Activated naive CD8-positive, alpha-beta T cell treated with anti-CD3 and anti-CD28 coated beads, Interleukin-2, amount 50 U/mL, for 24 hours (primary cell): ENCODE data around the gene RAP1A.

Experiments
- ATAC-seq: fragments of 150-1000 bp; cut with Tn5 transposase; one replicate; pipeline ENCODE4 v1.10.0; 2021
- DNase-seq: peaks from one replicate; pipeline ENCODE4 v3.0.0; 2021
- H3K27ac Mint-ChIP-seq: one replicate; pipeline ENCODE4 v1.8.0; 2021; ENCODE audit warnings: mild to moderate bottlenecking, mixed read lengths
- H3K27me3 Mint-ChIP-seq: one replicate; pipeline ENCODE4 v1.8.0; 2021; ENCODE audit warnings: mixed read lengths
- H3K36me3 Mint-ChIP-seq: one replicate; pipeline ENCODE4 v1.8.0; 2021; ENCODE audit warnings: low read depth, mixed read lengths
- H3K4me1 Mint-ChIP-seq: one replicate; pipeline ENCODE4 v1.8.0; 2021; ENCODE audit warnings: mixed read lengths
- H3K4me3 Mint-ChIP-seq: one replicate; pipeline ENCODE4 v1.8.0; 2021; ENCODE audit warnings: mild to moderate bottlenecking, moderate library complexity, mixed read lengths
- H3K9me3 Mint-ChIP-seq: one replicate; pipeline ENCODE4 v1.8.0; 2021; ENCODE audit warnings: mixed read lengths

The RAP1A gene

DNA sequence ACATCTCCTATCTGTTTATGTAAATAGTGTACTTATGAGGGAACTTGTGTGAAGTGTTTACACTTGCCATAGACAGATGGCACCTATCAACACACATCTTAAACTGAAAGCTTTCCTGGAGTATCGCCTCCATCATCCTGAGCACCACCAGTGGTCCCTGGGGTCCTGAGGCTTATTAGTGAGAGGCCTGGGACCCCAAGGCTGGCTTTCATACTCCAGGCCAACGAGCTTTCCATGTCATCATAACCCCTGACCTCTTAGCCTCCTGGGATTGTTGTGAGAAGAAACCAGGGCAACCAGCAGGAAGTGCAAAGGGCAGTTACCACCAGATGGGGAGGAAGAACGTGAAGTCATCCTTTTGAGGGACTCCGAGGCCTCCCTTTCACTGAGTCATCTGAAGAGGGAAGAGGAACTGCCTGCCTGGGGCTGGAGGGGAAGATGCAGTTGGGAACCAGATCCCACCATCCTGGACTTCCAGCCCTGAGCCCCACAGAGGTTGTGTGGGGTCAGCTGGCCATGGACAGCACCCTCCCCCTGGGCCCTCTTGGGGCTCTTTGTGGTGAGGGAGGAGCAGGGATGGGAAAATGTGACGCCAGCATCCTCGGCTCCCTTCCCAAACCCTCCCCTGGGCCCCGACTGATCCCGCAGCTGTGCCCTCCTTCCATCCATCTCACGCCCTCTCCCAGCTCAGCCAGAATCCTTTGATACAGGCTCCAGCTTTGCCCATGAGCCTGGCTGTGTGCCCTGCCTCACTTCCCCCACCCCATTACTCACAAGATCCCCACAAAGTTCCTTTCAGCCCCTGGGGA lies 113.8 kb downstream of the RAP1A start:
- Mint-ChIP-seq H3K4me1 (peaks cover 8% of the 10 kb centered on the region), H3K27ac (no peak overlapping the region), H3K36me3 (no peaks in the 10 kb centered on the region), H3K9me3 (no peaks in the 10 kb centered on the region), H3K27me3 (peaks cover 12% of the 10 kb centered on the region), H3K4me3 (no peak overlapping the region)
- ATAC-seq: no peak
- no peak for DNase-seq

DNA sequence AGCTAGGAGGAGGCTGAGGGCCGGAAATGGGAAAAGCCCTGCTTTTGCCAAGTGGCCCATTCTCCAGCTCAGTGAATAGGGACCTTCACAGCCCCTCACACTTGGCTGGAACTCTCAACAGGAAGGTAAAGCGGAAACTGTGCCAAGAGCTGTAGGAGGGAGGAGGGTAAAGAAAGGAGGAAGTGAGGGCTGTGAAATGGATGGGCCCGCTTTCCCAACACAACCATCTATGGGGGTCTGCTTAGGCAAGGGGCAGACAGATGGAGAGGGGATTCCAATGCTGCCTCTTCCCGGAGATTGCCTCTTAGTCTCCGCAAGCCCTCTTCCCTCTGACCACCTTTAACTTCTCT lies 114.4 kb downstream of the RAP1A start:
- ATAC-seq (no peak), DNase-seq (no peak)
- H3K36me3 Mint-ChIP-seq: no peaks in the 10 kb centered on the region
- peaks cover 14% of the 10 kb centered on the region for H3K27me3 Mint-ChIP-seq
- H3K9me3 Mint-ChIP-seq: no peaks in the 10 kb centered on the region
- peaks cover 11% of the 10 kb centered on the region for H3K4me1 Mint-ChIP-seq
- H3K27ac Mint-ChIP-seq: no peak overlapping the region
- H3K4me3 Mint-ChIP-seq: no peak overlapping the region

DNA sequence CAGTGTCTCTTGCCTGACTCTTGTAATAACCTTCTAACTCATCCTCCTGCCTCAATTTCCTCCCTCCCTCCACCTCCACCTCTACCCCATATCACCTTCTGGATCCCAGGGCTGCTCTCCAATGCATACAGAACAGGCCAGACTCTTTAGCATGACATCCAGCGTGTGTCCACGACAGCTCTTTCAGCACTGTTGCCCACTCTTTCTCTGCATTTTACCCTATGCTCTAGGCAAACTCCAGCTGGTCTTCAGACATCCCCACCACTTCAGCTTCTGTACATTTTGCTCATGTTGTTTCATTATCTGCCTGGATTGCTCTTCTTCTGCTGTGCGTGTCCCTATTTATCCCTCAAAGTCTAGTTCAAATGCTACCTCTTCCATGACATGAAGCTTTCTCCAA lies 114.8 kb downstream of the RAP1A start:
- ATAC-seq: no peak
- peaks cover 14% of the 10 kb centered on the region for H3K27me3 Mint-ChIP-seq

DNA sequence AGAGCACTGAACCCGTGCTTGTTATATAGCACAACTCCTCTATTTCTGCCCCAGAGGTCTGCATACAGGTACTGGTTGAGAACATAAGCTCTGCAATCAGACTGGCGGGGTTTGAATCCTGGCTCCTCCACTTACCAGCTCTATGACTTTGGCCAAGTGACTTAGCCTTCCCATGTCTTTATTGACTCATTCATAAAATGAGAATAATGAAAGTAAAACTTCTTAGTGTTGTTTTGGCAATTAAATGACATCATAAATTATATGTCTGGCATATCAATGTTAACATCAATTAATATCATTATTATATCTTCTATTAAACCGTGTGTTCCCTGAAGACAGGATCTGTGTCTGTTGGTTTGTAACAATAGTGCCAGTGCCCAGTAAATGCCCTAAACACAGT lies 115.3 kb downstream of the RAP1A start:
- Mint-ChIP-seq H3K27me3 (peaks cover 18% of the 10 kb centered on the region), H3K36me3 (no peaks in the 10 kb centered on the region), H3K4me1 (peaks cover 13% of the 10 kb centered on the region), H3K27ac (no peak overlapping the region), H3K9me3 (no peaks in the 10 kb centered on the region), H3K4me3 (no peak overlapping the region)
- no peak for DNase-seq
- ATAC-seq: no peak

More for the DNA sequence above, 114.8 kb downstream of the RAP1A start:
- peaks cover 11% of the 10 kb centered on the region for H3K4me1 Mint-ChIP-seq
- H3K36me3 Mint-ChIP-seq: no peaks in the 10 kb centered on the region
- DNase-seq: no peak
- no peak overlapping the region for H3K4me3 Mint-ChIP-seq
- no peaks in the 10 kb centered on the region for H3K9me3 Mint-ChIP-seq
- no peak overlapping the region for H3K27ac Mint-ChIP-seq

DNA sequence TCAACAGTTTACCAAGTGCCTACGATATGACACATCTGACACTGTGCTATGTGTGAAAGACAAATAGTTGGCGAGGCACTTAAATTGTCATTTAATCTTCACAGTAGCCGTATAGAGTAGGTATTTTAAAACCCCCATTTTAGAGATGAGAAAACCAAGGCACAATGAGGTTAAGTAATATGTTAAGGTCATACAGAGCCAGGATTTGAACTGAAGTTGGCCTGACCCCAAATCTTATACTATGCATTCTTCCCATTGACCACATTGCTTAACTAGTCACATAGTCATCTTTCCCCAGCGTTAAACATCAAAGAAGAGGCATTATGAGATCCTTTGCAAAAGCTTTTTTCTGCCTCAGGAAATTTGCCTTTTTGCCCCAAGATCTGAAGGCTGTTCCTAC lies 115.7 kb downstream of the RAP1A start:
- no peak overlapping the region for H3K27ac Mint-ChIP-seq
- ATAC-seq: no peak
- no peaks in the 10 kb centered on the region for H3K36me3 Mint-ChIP-seq
- peaks cover 16% of the 10 kb centered on the region for H3K4me1 Mint-ChIP-seq
- no peak for DNase-seq
- no peaks in the 10 kb centered on the region for H3K9me3 Mint-ChIP-seq
- H3K4me3 Mint-ChIP-seq: no peak overlapping the region
- peaks cover 22% of the 10 kb centered on the region for H3K27me3 Mint-ChIP-seq

DNA sequence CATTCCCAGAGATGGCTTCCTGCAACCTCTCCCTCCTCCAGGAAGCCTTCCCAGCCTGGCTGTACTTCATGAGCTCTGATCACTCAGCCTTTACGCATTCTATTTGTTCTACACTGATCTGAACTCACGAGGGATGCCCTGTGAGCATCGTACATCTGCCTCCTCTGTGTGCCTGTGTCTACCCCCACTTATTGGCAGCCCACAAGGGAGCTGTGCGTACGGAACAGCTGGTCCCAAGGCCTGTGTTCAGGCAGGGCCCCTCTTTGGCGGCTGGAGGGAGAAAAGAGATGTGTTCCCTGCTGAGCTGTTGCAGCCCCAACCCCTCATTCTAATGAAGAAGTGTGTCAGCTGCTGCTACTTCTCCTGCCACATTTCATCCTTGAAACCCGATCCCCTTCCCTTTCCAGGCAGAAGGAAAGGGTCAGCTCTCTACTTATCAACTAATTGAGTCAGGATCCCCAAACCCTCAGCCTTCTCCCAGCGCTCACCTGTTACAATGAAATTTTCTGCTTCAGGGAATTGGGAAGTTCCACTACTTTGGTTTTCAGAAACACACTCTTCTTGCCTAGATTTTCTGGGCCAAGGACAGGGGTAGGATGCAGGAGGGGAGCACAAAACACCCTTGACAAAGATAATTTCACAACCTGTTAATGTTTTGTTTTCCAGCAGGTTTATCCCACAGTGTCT lies 116.4 kb downstream of the RAP1A start:
- ATAC-seq: no peak
- no peak for DNase-seq
- Mint-ChIP-seq H3K27me3 (peaks cover 29% of the 10 kb centered on the region), H3K36me3 (no peaks in the 10 kb centered on the region), H3K4me3 (no peak overlapping the region), H3K27ac (no peak overlapping the region), H3K9me3 (no peaks in the 10 kb centered on the region), H3K4me1 (peaks cover 19% of the 10 kb centered on the region)

DNA sequence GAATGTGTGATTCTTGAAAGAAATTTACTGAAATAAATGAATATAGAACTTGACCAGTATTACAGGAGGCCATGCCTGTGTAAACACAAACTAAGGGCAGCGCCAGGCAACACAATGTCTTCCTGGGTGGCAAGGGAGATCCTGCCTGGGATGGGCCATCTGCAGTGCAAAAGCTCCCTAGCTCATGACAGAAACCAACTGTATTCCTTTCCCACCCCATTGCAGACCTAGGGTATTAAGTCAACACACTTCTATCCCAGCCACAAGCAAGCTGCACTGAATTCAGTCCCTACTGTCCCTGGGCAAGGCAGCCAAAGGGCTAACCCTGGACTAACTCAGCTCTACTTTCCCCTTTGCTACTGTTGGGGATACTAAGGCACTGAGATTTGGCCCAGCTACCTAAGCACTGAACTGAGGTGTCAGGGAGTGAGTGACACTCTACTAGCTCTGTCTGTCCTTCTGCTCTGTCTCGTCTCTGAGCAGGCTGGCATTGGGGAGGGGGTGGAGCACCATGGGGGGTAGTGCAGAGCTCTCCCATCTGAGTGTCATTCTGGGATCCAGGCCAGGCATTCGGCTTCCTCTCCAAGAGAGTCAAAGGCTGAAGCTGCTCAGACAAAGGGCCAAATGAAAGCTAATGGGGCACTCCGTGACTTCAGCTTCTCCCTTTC lies 117.1 kb downstream of the RAP1A start:
- DNase-seq (no peak), ATAC-seq (no peak)
- Mint-ChIP-seq H3K4me1 (peaks cover 19% of the 10 kb centered on the region), H3K27ac (no peak overlapping the region), H3K27me3 (peaks cover 36% of the 10 kb centered on the region), H3K4me3 (no peak overlapping the region), H3K36me3 (no peaks in the 10 kb centered on the region), H3K9me3 (no peaks in the 10 kb centered on the region)

DNA sequence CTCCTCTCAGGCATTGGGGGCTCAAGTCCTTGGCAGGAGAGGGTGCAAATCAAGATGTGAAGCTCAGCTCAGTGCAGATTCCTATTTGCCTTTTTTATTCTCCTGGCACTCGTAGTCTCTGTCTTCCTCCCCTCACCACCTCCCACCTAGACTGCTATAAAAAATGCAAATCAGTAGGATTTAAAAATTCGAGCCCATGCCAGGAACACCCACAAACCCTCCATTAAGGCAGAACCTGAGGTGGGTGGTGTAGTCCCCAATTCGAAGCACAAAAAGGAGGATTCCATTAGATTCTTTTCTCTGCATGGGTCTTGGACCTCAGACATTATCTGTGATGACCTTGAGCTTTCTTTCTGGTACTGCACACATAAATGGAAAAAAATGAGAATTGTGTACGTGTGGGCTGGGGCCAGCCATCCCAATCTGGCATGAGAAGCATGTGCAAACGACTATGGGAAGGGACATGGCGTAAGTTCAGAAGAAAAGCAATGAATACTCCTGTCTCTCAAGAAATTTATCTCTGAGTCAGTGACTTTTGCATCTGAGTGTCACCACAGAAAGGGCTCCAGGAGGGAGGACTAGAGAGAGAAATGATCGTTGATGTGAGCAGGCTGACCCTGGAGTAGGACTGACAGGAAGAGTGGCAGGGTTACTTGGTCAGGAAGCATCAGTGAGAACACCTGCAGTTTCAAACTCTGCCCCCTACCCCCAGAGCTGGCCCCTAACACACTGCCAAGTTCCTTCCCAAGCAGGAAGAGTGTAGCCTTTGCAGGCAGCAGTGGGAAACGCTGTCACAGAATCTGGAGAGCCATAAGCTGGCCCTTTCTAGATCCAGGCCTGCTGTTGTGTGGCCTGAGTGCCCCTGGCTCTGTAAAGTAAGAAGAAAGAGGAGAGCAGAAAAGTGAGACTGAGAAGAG lies 117.9 kb downstream of the RAP1A start:
- Mint-ChIP-seq H3K36me3 (no peaks in the 10 kb centered on the region), H3K27me3 (peaks cover 43% of the 10 kb centered on the region), H3K4me1 (peaks cover 19% of the 10 kb centered on the region), H3K9me3 (no peaks in the 10 kb centered on the region), H3K4me3 (peak overlapping the region; percentile 82), H3K27ac (peak overlapping the region; percentile 22)
- ATAC-seq: no peak
- no peak for DNase-seq

DNA sequence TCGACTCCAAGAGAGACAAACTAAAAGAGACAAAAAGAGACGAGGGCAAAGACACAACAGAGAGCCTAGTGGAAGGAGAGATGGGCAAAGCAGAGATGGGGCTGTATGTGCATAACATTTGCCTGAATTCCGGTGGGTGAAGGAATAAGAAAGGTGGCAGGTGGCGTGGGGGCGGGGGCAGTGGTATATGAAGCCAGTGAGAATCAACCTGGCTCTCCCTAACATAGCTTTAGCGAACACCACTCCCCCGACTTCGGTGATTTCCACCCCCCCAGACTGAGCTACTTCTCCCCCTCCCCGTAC lies 118.5 kb downstream of the RAP1A start:
- Mint-ChIP-seq H3K27me3 (peaks cover 46% of the 10 kb centered on the region), H3K27ac (peak overlapping the region; percentile 22), H3K36me3 (no peaks in the 10 kb centered on the region), H3K4me3 (peak overlapping the region; percentile 82), H3K4me1 (peaks cover 19% of the 10 kb centered on the region), H3K9me3 (no peaks in the 10 kb centered on the region)
- ATAC-seq: no peak
- no peak for DNase-seq

DNA sequence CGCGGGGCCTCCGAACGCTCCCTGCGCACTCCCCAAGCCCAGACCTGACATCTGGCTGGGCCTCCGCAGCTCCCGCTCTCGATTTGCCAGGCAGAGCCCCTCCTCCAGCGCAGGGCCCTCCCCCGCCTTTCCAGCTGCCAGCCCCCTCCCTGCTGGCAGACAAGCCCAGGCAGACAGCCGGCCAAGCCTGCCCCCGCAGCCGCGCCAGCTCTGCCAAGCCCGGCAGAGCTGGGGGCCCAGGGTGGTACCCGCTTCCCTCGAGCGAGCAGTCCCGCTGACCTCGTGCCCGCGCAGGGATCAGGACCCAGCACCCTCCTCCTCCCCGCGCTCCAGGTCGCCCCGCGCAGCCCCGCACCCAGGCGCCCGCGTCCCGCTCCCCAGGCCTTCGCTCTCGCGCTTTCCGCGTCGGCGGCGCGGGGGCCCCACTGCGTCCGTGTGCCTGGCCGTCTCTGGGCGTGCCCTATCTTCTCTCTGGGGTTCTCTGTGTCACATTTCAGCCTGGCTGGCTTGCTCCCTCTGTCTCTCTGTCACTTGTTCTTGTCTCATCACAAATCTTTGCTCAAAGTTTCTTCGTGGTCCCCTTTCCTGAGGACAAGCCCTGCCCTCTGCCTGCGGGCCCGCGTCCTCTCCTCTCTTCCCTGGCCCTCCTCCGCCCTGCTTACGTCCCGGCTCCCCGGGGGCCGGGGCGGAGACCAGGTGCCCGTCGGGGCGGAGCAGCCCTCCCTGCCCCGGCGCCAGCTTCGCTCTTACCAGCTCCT lies 119.0 kb downstream of the RAP1A start:
- ATAC-seq (peak; percentile 60), DNase-seq (peak; percentile 51)
- peaks cover 46% of the 10 kb centered on the region for H3K27me3 Mint-ChIP-seq
- no peaks in the 10 kb centered on the region for H3K9me3 Mint-ChIP-seq
- peak overlapping the region; percentile 82 for H3K4me3 Mint-ChIP-seq
- no peaks in the 10 kb centered on the region for H3K36me3 Mint-ChIP-seq
- peaks cover 19% of the 10 kb centered on the region for H3K4me1 Mint-ChIP-seq
- peak overlapping the region; percentile 81 for H3K27ac Mint-ChIP-seq

DNA sequence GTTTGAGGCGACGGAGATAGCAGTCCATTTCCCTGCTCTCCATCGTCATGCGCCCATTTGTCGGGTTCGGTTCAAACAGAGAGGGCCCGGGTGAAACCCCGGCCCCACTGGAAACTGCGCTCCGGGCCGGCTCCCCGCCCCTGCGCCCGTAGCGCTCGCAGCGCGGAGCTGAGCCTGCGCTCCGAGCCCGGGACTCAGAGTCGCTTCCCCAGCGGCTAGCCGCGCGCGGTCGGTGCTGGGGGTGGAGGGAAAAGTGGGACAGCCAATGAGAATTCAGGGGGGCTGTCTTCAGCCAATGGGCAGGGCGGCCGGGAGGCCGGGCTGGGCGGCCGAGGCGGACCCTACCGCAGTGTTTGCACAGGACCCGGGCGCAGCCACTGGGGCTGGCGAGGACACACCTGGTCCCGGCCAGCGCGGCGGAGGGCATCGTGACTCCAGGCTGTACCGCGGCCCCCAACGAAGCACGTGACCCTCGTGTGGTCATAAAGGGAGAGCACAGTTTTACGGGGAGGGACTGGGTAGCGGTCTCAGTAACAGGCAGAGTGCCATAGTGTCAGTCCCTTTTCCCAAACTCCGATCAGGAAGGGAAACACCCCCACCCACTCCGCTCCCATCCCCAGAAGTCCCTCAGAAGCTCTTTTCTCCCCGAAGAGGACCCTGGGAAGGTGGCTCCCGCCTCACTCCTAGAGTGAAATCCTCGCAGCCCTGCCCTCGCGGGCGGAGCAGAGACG lies 119.8 kb downstream of the RAP1A start, which contains the start of gene INKA2:
INKA2 (minus strand) TSS at position 202 of the 731 bp plus-strand sequence; CDS start at position 49, 153 bp downstream.
- Mint-ChIP-seq H3K9me3 (no peaks in the 10 kb centered on the region), H3K4me1 (peaks cover 19% of the 10 kb centered on the region), H3K27ac (peak within 1 kb of the TSS; percentile 81), H3K27me3 (peaks cover 46% of the 10 kb centered on the region), H3K36me3 (no peaks in the 10 kb centered on the region), H3K4me3 (peak within 1 kb of the TSS; percentile 82)
- peak; percentile 81 for DNase-seq
- peak; percentile 87 for ATAC-seq

DNA sequence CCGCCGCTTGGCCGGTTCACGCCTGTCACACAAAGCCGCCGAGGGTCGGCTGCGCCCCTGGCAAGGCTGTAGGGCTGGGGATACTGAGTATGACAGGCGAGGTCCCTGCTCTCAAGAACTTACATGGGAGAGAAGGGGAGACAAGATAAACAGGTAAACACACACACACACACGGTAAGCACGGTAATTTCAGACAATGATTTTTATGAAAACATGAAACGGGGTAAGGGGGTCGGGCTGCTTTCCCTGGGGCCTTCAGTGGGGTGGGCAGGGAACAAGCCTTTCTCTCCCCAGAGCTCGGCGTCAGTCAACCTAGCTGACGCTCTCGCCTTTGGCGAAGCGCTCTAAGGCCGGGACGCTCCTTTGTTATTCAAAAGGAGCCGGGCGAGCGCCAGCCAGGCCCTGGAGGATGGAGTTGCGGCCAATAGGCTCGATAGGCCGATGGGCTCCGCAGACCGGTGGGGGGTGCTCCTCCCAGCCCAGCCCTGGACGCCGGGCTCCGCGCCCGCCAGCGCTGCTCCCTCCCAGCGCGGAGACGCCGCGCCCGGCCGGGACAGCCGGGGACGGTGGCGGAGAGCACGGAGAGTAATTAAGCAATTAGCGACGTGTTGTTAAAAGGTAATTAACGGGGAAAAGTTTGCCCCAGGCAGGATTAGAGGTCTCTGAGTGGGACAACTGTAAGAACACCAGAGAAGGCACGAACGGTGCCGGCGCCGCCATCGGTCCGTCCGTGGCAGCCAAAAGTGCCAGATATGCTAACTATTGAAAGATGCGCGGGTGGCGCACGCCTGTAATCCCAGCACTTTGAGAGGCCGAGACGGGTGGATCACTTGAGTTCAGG lies 120.6 kb downstream of the RAP1A start:
- Mint-ChIP-seq H3K9me3 (no peaks in the 10 kb centered on the region), H3K36me3 (no peaks in the 10 kb centered on the region), H3K27ac (no peak overlapping the region), H3K4me1 (peaks cover 19% of the 10 kb centered on the region), H3K27me3 (peaks cover 46% of the 10 kb centered on the region), H3K4me3 (peak overlapping the region; percentile 82)
- DNase-seq (peak; percentile 18), ATAC-seq (no peak)
